Smooth muscle cell (in vitro differentiated cells): ENCODE results near the gene TMEM125. TPM values are rescaled to one million over a fixed set of nuclear protein-coding genes. Genes with fewer than 3 reads are reported as not detected.

Experiments used
- DNase-seq: peaks from one replicate; lab custom pipeline; 2025; ENCODE audit not compliant: unreplicated experiment; lab: John Stamatoyannopoulos, UW
- H2AFZ ChIP-seq: fragments of 200-600 bp; sonication (generic); 2 replicates; pipeline ENCODE4 v1.6.0; 2016; ENCODE audit warnings: antibody characterized with exemption, low read depth, mild to moderate bottlenecking
- H3F3A ChIP-seq: fragments of 200-600 bp; sonication (generic); 2 replicates; pipeline ENCODE4 v1.6.0; 2017; ENCODE audit warnings: antibody characterized with exemption, low read depth
- H3K27ac ChIP-seq: fragments of 200-600 bp; sonication (generic); 2 replicates; pipeline ENCODE4 v1.5.1; 2016; ENCODE audit warnings: low read depth, mild to moderate bottlenecking
- H3K27me3 ChIP-seq: fragments of 200-600 bp; sonication (generic); 2 replicates; pipeline ENCODE4 v1.6.1; 2016; ENCODE audit warnings: low read depth, mild to moderate bottlenecking
- H3K36me3 ChIP-seq: fragments of 200-600 bp; sonication (generic); 2 replicates; pipeline ENCODE4 v1.5.1; 2016; ENCODE audit warnings: low read depth
- H3K4me1 ChIP-seq: fragments of 200-600 bp; sonication (generic); 2 replicates; pipeline ENCODE4 v1.5.1; 2016; ENCODE audit warnings: low read depth
- H3K4me2 ChIP-seq: fragments of 200-600 bp; sonication (generic); 2 replicates; pipeline ENCODE4 v1.6.0; 2016; ENCODE audit warnings: mild to moderate bottlenecking
- H3K4me3 ChIP-seq: fragments of 200-600 bp; sonication (generic); 2 replicates; pipeline ENCODE4 v1.5.1; 2016; ENCODE audit warnings: mild to moderate bottlenecking
- H3K79me2 ChIP-seq: fragments of 200-600 bp; sonication (generic); 2 replicates; pipeline ENCODE4 v1.6.0; 2016; ENCODE audit warnings: low read depth, mild to moderate bottlenecking
- H3K9ac ChIP-seq: fragments of 200-600 bp; sonication (generic); 2 replicates; pipeline ENCODE4 v1.6.0; 2016; ENCODE audit warnings: low read depth
- H3K9me3 ChIP-seq: fragments of 200-600 bp; sonication (generic); replicated peaks from 2 replicates; pipeline ENCODE4 v1.5.1; 2016; ENCODE audit warnings: low read depth
- H4K20me1 ChIP-seq: fragments of 200-600 bp; sonication (generic); 2 replicates; pipeline ENCODE4 v1.6.0; 2016; ENCODE audit warnings: low read depth
- CTCF ChIP-seq: fragments of 200-600 bp; sonication (generic); IDR thresholded peaks from 2 replicates; pipeline ENCODE4 v1.5.1; 2017; ENCODE audit warnings: borderline replicate concordance, mild to moderate bottlenecking, antibody characterized with exemption; ENCODE audit not compliant: insufficient read depth, poor library complexity, severe bottlenecking
- WGBS: methylation state at CpG from one replicate; pipeline ENCODE4 v1.1.7; 2016; ENCODE audit warnings: low lambda C conversion rate; 5-methylcytosine and 5-hydroxymethylcytosine counted together
- polyA plus RNA-seq: library from polyadenylated mRNA; unstranded; fragments of >200 nt; fragmentation: Nextera tagmentation; extraction: Ambion mirVana; gene quantifications from 2 replicates; pipeline ENCODE4 v1.2.1, GENCODE V29; 2016
- total RNA-seq: library from RNA; depleted of rRNA; stranded (reverse); fragments of >200 nt; gene quantifications from 2 replicates; pipeline ENCODE4 v1.2.3, GENCODE V29; 2014

TMEM125 gene
- total and polyA plus RNA-seq, 2 experiments from 2014 or later = 1.4 to 4.2 TPM

- no peak overlapping the region for H3K4me2 ChIP-seq
- no peaks in the 10 kb centered on the region for H3K79me2 ChIP-seq
- peaks cover 8% of the 10 kb centered on the region for H3K4me1 ChIP-seq
- WGBS = 91% methylated on average over 9 of the region's 9 CpGs
- TF ChIP-seq CTCF = no peak
- no peaks in the 10 kb centered on the region for H3K36me3 ChIP-seq
- no peak for DNase-seq
- H3K27ac ChIP-seq = no peak overlapping the region
- H4K20me1 ChIP-seq = no peaks in the 10 kb centered on the region
- no peaks in the 10 kb centered on the region for H3K27me3 ChIP-seq
- H3K9ac ChIP-seq = no peak overlapping the region
- no peak overlapping the region for H3K4me3 ChIP-seq
- H3K9me3 ChIP-seq = no peaks in the 10 kb centered on the region
- no peaks in the 10 kb centered on the region for H3F3A ChIP-seq
- no peak overlapping the region for H2AFZ ChIP-seq
Observed at GRCh38 chr1:43267291-43267805, 2.4 kb upstream of the TMEM125 start.

- no peak for TF ChIP-seq CTCF
- H2AFZ ChIP-seq = no peak overlapping the region
- no peak for DNase-seq
Observed at GRCh38 chr1:43267818-43268425, 1.9 kb upstream of the TMEM125 start.

GRCh38 chr1:43270421-43271095 lies 775 bp downstream of the TMEM125 start:
- H3K9me3 ChIP-seq = no peaks in the 10 kb centered on the region
- H3K36me3 ChIP-seq = no peaks in the 10 kb centered on the region
- no peaks in the 10 kb centered on the region for H3F3A ChIP-seq
- no peaks in the 10 kb centered on the region for H3K27me3 ChIP-seq
- WGBS = 10% methylated on average over 26 of the region's 29 CpGs
- H3K4me2 ChIP-seq = peak overlapping the region; percentile 81
- no peaks in the 10 kb centered on the region for H4K20me1 ChIP-seq
- DNase-seq = no peak
- peak overlapping the region; percentile 58 for H2AFZ ChIP-seq
- TF ChIP-seq CTCF = no peak
- H3K27ac ChIP-seq = no peak overlapping the region
- H3K4me3 ChIP-seq = peak overlapping the region; percentile 34
- peaks cover 8% of the 10 kb centered on the region for H3K4me1 ChIP-seq
- no peaks in the 10 kb centered on the region for H3K79me2 ChIP-seq
- no peak overlapping the region for H3K9ac ChIP-seq

More at GRCh38 chr1:43267818-43268425, 1.9 kb upstream of the TMEM125 start:
- no peak overlapping the region for H3K27ac ChIP-seq
- 91% methylated on average over 3 of the region's 3 CpGs for WGBS
- no peaks in the 10 kb centered on the region for H3F3A ChIP-seq
- no peaks in the 10 kb centered on the region for H3K36me3 ChIP-seq
- H3K4me3 ChIP-seq = no peak overlapping the region
- no peaks in the 10 kb centered on the region for H4K20me1 ChIP-seq
- H3K27me3 ChIP-seq = no peaks in the 10 kb centered on the region
- no peaks in the 10 kb centered on the region for H3K9me3 ChIP-seq
- H3K4me1 ChIP-seq = peaks cover 8% of the 10 kb centered on the region
- H3K79me2 ChIP-seq = no peaks in the 10 kb centered on the region
- H3K9ac ChIP-seq = no peak overlapping the region
- H3K4me2 ChIP-seq = no peak overlapping the region
